GM10266 (cell line): ENCODE data around the gene LRP1.

ENCODE experiments used
- DNase-seq: peaks from one replicate; pipeline ENCODE4 v3.0.0; 2012; ENCODE audit errors: extremely low spot score
- CTCF ChIP-seq: IDR thresholded peaks from 2 replicates; pipeline ENCODE4 v1.5.1; 2012; ENCODE audit warnings: mild to moderate bottlenecking, low read depth; ENCODE audit not compliant: control insufficient read depth, insufficient read depth; ENCODE audit errors: missing control alignments

The LRP1 gene

GRCh38 chr12:57161491-57161890 is 33.2 kb downstream of the LRP1 start:
- TF ChIP-seq CTCF: no peak
- no peak for DNase-seq

GRCh38 chr12:57162553-57163125 is 34.4 kb downstream of the LRP1 start:
- no peak for TF ChIP-seq CTCF
- DNase-seq: no peak

GRCh38 chr12:57164454-57164853 is 36.2 kb downstream of the LRP1 start:
- TF ChIP-seq CTCF: no peak
- DNase-seq: no peak

- TF ChIP-seq CTCF: no peak
- DNase-seq: no peak
Measured at GRCh38 chr12:57164966-57165625, 36.8 kb downstream of the LRP1 start.

GRCh38 chr12:57165741-57166140 is 37.5 kb downstream of the LRP1 start:
- DNase-seq: no peak
- no peak for TF ChIP-seq CTCF

- TF ChIP-seq CTCF: no peak
- no peak for DNase-seq
Measured at GRCh38 chr12:57166971-57167371, 38.7 kb downstream of the LRP1 start.

GRCh38 chr12:57168058-57168457 is 39.8 kb downstream of the LRP1 start:
- DNase-seq: no peak
- TF ChIP-seq CTCF: no peak
